Central memory CD8-positive, alpha-beta T cell (primary cell): Measurements from ENCODE around the gene OXLD1.

Experiments used
- ATAC-seq: fragments of 150-1000 bp; cut with Tn5 transposase; replicated peaks from 2 replicates; pipeline ENCODE4 v1.10.0; 2022; ENCODE audit warnings: mild to moderate bottlenecking, moderate FRiP score, moderate number of reproducible peaks; ENCODE audit not compliant: poor library complexity, severe bottlenecking; ENCODE audit errors: extremely low read depth
- DNase-seq, 2 donors: peaks; one replicate each; pipeline ENCODE4 v3.0.0; 2021; ENCODE audit warnings: low spot score in 2 of 2
- H3K27ac Mint-ChIP-seq: one replicate; pipeline ENCODE4 v1.8.0; 2022; ENCODE audit warnings: low read depth, mild to moderate bottlenecking, moderate library complexity, mixed read lengths
- H3K27me3 Mint-ChIP-seq: one replicate; pipeline ENCODE4 v1.8.0; 2022; ENCODE audit warnings: mixed read lengths
- H3K36me3 Mint-ChIP-seq: one replicate; pipeline ENCODE4 v1.8.0; 2022; ENCODE audit warnings: mild to moderate bottlenecking, moderate library complexity, mixed read lengths; ENCODE audit not compliant: insufficient read depth
- H3K4me1 Mint-ChIP-seq: one replicate; pipeline ENCODE4 v1.8.0; 2022; ENCODE audit warnings: mixed read lengths
- H3K4me3 Mint-ChIP-seq: one replicate; pipeline ENCODE4 v1.8.0; 2022; ENCODE audit warnings: mild to moderate bottlenecking, moderate library complexity, mixed read lengths
- H3K9me3 Mint-ChIP-seq: one replicate; pipeline ENCODE4 v1.8.0; 2022; ENCODE audit warnings: mixed read lengths

The OXLD1 gene

GRCh38 chr17:81666342-81667191 lies at the start of gene OXLD1, which contains the start of gene CCDC137:
OXLD1 (minus strand) TSS chr17:81666605; CDS start chr17:81666577, 28 bp downstream.
CCDC137 (plus strand) TSS chr17:81666737; CDS start chr17:81666767, 30 bp downstream.
- Mint-ChIP-seq H3K4me1 (peaks cover 35% of the 10 kb centered on the region), H3K9me3 (no peaks in the 10 kb centered on the region), H3K36me3 (peaks cover 28% of the 10 kb centered on the region), H3K27ac (peak within 1 kb of the TSS; percentile 93), H3K27me3 (no peaks in the 10 kb centered on the region), H3K4me3 (peak within 1 kb of the TSS; percentile 85)
- peak; percentile 92 for ATAC-seq
- DNase-seq, result peak; percentile 82 to 84

GRCh38 chr17:81715107-81715871 lies 48.9 kb upstream of the OXLD1 start:
- no peak for DNase-seq
- ATAC-seq, result no peak
- Mint-ChIP-seq H3K4me1 (peaks cover 5% of the 10 kb centered on the region), H3K27me3 (no peaks in the 10 kb centered on the region), H3K4me3 (no peak overlapping the region), H3K27ac (no peak overlapping the region), H3K9me3 (no peaks in the 10 kb centered on the region), H3K36me3 (peaks cover 5% of the 10 kb centered on the region)

GRCh38 chr17:81714412-81715106 lies 48.2 kb upstream of the OXLD1 start:
- no peaks in the 10 kb centered on the region for H3K27me3 Mint-ChIP-seq
- no peak overlapping the region for H3K27ac Mint-ChIP-seq
- H3K36me3 Mint-ChIP-seq, result peaks cover 5% of the 10 kb centered on the region
- peaks cover 5% of the 10 kb centered on the region for H3K4me1 Mint-ChIP-seq
- H3K9me3 Mint-ChIP-seq, result no peaks in the 10 kb centered on the region
- no peak for ATAC-seq
- no peak for DNase-seq
- no peak overlapping the region for H3K4me3 Mint-ChIP-seq

- H3K27ac Mint-ChIP-seq, result no peak overlapping the region
- ATAC-seq, result no peak
- H3K27me3 Mint-ChIP-seq, result no peaks in the 10 kb centered on the region
- no peak for DNase-seq
- H3K36me3 Mint-ChIP-seq, result peaks cover 5% of the 10 kb centered on the region
- H3K4me3 Mint-ChIP-seq, result peak overlapping the region; percentile 79
- peaks cover 5% of the 10 kb centered on the region for H3K4me1 Mint-ChIP-seq
- H3K9me3 Mint-ChIP-seq, result no peaks in the 10 kb centered on the region
These were observed 47.4 kb upstream of the OXLD1 start for GRCh38 chr17:81713556-81714411.

GRCh38 chr17:81713004-81713555 lies 46.7 kb upstream of the OXLD1 start:
- Mint-ChIP-seq H3K27me3 (no peaks in the 10 kb centered on the region), H3K9me3 (no peaks in the 10 kb centered on the region), H3K27ac (no peak overlapping the region), H3K36me3 (peaks cover 5% of the 10 kb centered on the region), H3K4me1 (peaks cover 5% of the 10 kb centered on the region), H3K4me3 (peak overlapping the region; percentile 79)
- no peak for DNase-seq
- ATAC-seq, result no peak

- H3K27me3 Mint-ChIP-seq, result no peaks in the 10 kb centered on the region
- no peak overlapping the region for H3K27ac Mint-ChIP-seq
- DNase-seq, result no peak
- peaks cover 5% of the 10 kb centered on the region for H3K4me1 Mint-ChIP-seq
- H3K9me3 Mint-ChIP-seq, result no peaks in the 10 kb centered on the region
- peak; percentile 33 for ATAC-seq
- peak overlapping the region; percentile 79 for H3K4me3 Mint-ChIP-seq
- H3K36me3 Mint-ChIP-seq, result peaks cover 8% of the 10 kb centered on the region
These were observed 46.1 kb upstream of the OXLD1 start for GRCh38 chr17:81712468-81713003.

GRCh38 chr17:81711814-81712467 lies 45.5 kb upstream of the OXLD1 start, which contains the start of gene SLC25A10:
SLC25A10 (plus strand) TSS chr17:81712284; CDS start chr17:81712427, 143 bp downstream.
- Mint-ChIP-seq H3K27ac (peak within 1 kb of the TSS; percentile 49), H3K9me3 (no peaks in the 10 kb centered on the region), H3K4me3 (peak within 1 kb of the TSS; percentile 79), H3K4me1 (peaks cover 5% of the 10 kb centered on the region), H3K36me3 (peaks cover 11% of the 10 kb centered on the region), H3K27me3 (no peaks in the 10 kb centered on the region)
- DNase-seq (peak; percentile 50 to 52), ATAC-seq (peak; percentile 81)

- no peak overlapping the region for H3K27ac Mint-ChIP-seq
- H3K36me3 Mint-ChIP-seq, result peaks cover 19% of the 10 kb centered on the region
- peaks cover 14% of the 10 kb centered on the region for H3K4me1 Mint-ChIP-seq
- H3K4me3 Mint-ChIP-seq, result no peak overlapping the region
- no peak for ATAC-seq
- DNase-seq, result no peak
- no peaks in the 10 kb centered on the region for H3K27me3 Mint-ChIP-seq
- no peaks in the 10 kb centered on the region for H3K9me3 Mint-ChIP-seq
These were observed 44.3 kb upstream of the OXLD1 start for GRCh38 chr17:81710514-81711308.

GRCh38 chr17:81708739-81709185 lies 42.4 kb upstream of the OXLD1 start:
- DNase-seq (no peak), ATAC-seq (no peak)
- H3K4me1 Mint-ChIP-seq, result peaks cover 17% of the 10 kb centered on the region
- H3K36me3 Mint-ChIP-seq, result peaks cover 31% of the 10 kb centered on the region
- no peak overlapping the region for H3K4me3 Mint-ChIP-seq
- no peak overlapping the region for H3K27ac Mint-ChIP-seq
- no peaks in the 10 kb centered on the region for H3K27me3 Mint-ChIP-seq
- no peaks in the 10 kb centered on the region for H3K9me3 Mint-ChIP-seq

- H3K36me3 Mint-ChIP-seq, result peaks cover 34% of the 10 kb centered on the region
- peaks cover 17% of the 10 kb centered on the region for H3K4me1 Mint-ChIP-seq
- H3K27me3 Mint-ChIP-seq, result no peaks in the 10 kb centered on the region
- DNase-seq (no peak), ATAC-seq (no peak)
- no peaks in the 10 kb centered on the region for H3K9me3 Mint-ChIP-seq
- no peak overlapping the region for H3K27ac Mint-ChIP-seq
- H3K4me3 Mint-ChIP-seq, result no peak overlapping the region
These were observed 41.6 kb upstream of the OXLD1 start for GRCh38 chr17:81707725-81708646.
